ENCODE measurements around the gene TRAPPC5.

TRAPPC5 gene

GRCh38 chr19:7732045-7732444 is 51.4 kb downstream of the TRAPPC5 start, which contains the start of gene CLEC4G:
Gene CLEC4G (minus strand): TSS chr19:7732110. CDS start chr19:7732102, 8 bp downstream.
- DNase-seq (ENCODE audit: low spot score), result no peak

DNA sequence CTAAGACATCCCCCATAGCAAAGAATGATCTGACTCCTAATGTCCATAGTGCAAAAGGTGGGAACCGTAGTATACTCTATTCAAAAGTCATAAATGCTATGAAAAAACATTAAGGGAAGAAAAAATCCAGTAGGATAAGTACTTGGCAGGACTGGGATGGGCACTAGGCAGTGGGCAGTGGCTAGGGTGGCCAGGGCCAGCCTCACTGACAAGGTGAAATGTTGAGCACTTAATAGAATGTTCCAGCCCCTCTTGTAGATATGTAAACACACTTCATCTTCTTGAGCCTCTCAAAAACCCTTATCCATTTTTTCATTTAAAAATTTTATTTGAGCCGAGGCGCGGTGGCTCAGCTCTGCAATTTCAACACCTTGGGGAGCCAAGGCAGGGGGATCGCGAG is 52.7 kb downstream of the TRAPPC5 start:
- DNase-seq (ENCODE audit: low spot score), result no peak

DNA sequence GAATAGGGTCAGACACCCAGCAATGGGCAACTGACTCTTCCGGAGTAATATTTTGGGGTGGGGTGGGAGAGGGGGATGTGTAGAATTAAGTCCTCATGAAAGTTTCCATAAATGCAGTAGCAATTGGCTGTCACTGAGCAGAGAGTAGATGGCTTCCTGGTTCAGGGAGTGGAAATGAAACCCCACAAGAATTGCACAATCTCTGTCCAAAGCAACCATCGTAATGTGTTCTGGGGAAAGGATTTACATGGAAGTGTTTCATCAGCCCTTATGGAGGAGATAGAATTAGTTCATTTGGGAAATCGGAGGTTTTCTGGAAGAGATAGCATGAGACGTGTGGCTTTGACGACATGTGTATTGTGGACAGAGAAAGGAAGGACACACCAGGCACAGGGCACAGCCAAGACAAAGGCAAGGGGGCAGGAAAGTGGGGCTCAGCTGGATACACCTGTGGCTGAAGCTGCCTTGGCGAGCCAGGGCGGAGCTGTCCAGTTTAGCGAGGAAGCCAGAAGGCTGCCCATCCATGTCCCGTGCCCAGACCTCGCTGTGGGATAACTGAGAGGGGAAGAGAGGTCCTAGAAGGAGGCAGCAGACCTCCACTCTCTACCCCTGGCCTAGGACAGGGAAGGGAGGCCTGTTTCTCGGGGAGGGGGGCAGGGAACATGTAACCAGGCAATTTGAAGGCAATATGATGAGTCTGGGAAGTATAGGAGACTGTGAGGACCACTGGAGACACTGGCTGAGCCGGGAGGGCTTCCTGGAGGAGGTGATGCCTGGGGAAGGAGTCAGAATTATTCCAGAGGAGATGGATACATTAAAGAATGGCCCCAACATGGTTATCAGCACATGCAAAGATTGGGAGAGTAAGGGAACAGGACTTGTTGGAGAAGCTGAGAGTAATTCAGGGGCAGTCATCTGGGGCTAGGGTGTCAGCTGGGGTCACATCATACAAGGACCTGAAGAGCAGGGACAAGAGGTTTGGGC is 53.9 kb downstream of the TRAPPC5 start:
- no peak for DNase-seq (ENCODE audit: low spot score)

- no peak for DNase-seq (ENCODE audit: low spot score)
Measured at GRCh38 chr19:7736148-7736547, 55.5 kb downstream of the TRAPPC5 start.

- DNase-seq (ENCODE audit: low spot score), result no peak
Measured at GRCh38 chr19:7737215-7737614, 56.6 kb downstream of the TRAPPC5 start.

Measured in SW480 (cell line).